H9 (cell line): ENCODE results near the gene SNAP47. TPM values are rescaled to one million over a fixed set of nuclear protein-coding genes. Genes with fewer than 3 reads are reported as not detected.

Source experiments
- DNase-seq: peaks from one replicate; pipeline ENCODE4 v3.0.0-alpha.2; 2017
- H2AFZ ChIP-seq: one replicate; pipeline ENCODE4 v1.6.1; 2013; ENCODE audit warnings: mild to moderate bottlenecking, low read length, control low read depth, moderate library complexity
- H2AK5ac ChIP-seq: 2 replicates; pipeline ENCODE4 v1.6.1; 2013; ENCODE audit warnings: low read length, control low read depth, mixed read lengths; ENCODE audit not compliant: insufficient read length
- H2BK120ac ChIP-seq: one replicate; pipeline ENCODE4 v1.6.1; 2013; ENCODE audit warnings: low read depth, mild to moderate bottlenecking, low read length, control low read depth, inconsistent platforms; ENCODE audit not compliant: poor library complexity, severe bottlenecking
- H2BK12ac ChIP-seq: 2 replicates; pipeline ENCODE4 v1.6.1; 2013; ENCODE audit warnings: low read length, control low read depth, mixed read lengths, low read depth; ENCODE audit not compliant: insufficient read length
- H2BK15ac ChIP-seq: 2 replicates; pipeline ENCODE4 v1.6.1; 2013; ENCODE audit warnings: low read depth, low read length, control low read depth
- H2BK20ac ChIP-seq: one replicate; pipeline ENCODE4 v1.6.1; 2013; ENCODE audit warnings: low read depth, mild to moderate bottlenecking, low read length, control low read depth, inconsistent platforms; ENCODE audit not compliant: poor library complexity, severe bottlenecking
- H2BK5ac ChIP-seq: 2 replicates; pipeline ENCODE4 v1.6.1; 2013; ENCODE audit warnings: low read length, control low read depth, mixed read lengths; ENCODE audit not compliant: insufficient read length
- H3K14ac ChIP-seq: 2 replicates; pipeline ENCODE4 v1.6.1; 2013; ENCODE audit warnings: low read length, control low read depth; ENCODE audit not compliant: insufficient read depth
- H3K18ac ChIP-seq: 2 replicates; pipeline ENCODE4 v1.6.1; 2013; ENCODE audit warnings: low read depth, mild to moderate bottlenecking, mixed read lengths, low read length, control low read depth; ENCODE audit not compliant: insufficient read length
- H3K23ac ChIP-seq: 2 replicates; pipeline ENCODE4 v1.6.1; 2013; ENCODE audit warnings: low read length, control low read depth, mixed read lengths, low read depth; ENCODE audit not compliant: insufficient read length
- H3K23me2 ChIP-seq: 2 replicates; pipeline ENCODE4 v1.6.1; 2013; ENCODE audit warnings: low read depth, mild to moderate bottlenecking, mixed read lengths, low read length, control low read depth; ENCODE audit not compliant: insufficient read length, poor library complexity, severe bottlenecking
- H3K27ac ChIP-seq: 2 replicates; pipeline ENCODE4 v1.5.1; 2013; ENCODE audit warnings: low read length, control low read depth, mixed read lengths, low read depth; ENCODE audit not compliant: insufficient read length
- H3K27me3 ChIP-seq: 2 replicates; pipeline ENCODE4 v1.6.1; 2013; ENCODE audit warnings: low read length, control low read depth, inconsistent platforms; ENCODE audit not compliant: insufficient read depth
- H3K4ac ChIP-seq: 2 replicates; pipeline ENCODE4 v1.6.1; 2013; ENCODE audit warnings: low read depth, mild to moderate bottlenecking, control low read depth, inconsistent platforms, low read length, moderate library complexity
- H3K4me1 ChIP-seq: 2 replicates; pipeline ENCODE4 v1.6.1; 2013; ENCODE audit warnings: low read length, control low read depth, inconsistent platforms; ENCODE audit not compliant: insufficient read depth
- H3K4me2 ChIP-seq: 2 replicates; pipeline ENCODE4 v1.6.1; 2013; ENCODE audit warnings: low read length, control low read depth, mixed read lengths; ENCODE audit not compliant: insufficient read length, insufficient read depth
- H3K56ac ChIP-seq: 2 replicates; pipeline ENCODE4 v1.6.1; 2013; ENCODE audit warnings: low read depth, mild to moderate bottlenecking, mixed read lengths, low read length, control low read depth; ENCODE audit not compliant: insufficient read length
- H3K79me1 ChIP-seq: 2 replicates; pipeline ENCODE4 v1.6.1; 2013; ENCODE audit warnings: low read depth, mild to moderate bottlenecking, moderate library complexity, low read length, control low read depth, inconsistent platforms; ENCODE audit not compliant: insufficient read depth, poor library complexity, severe bottlenecking
- H3K79me2 ChIP-seq: 2 replicates; pipeline ENCODE4 v1.6.1; 2013; ENCODE audit warnings: low read length, control low read depth, inconsistent platforms; ENCODE audit not compliant: insufficient read depth
- H3K9ac ChIP-seq: 2 replicates; pipeline ENCODE4 v1.6.1; 2013; ENCODE audit warnings: low read length, control low read depth, mixed read lengths; ENCODE audit not compliant: insufficient read length; ENCODE audit errors: extremely low read depth
- H3K9me3 ChIP-seq: one replicate; pipeline ENCODE4 v1.6.1; 2013; ENCODE audit warnings: low read depth, low read length, inconsistent platforms; ENCODE audit not compliant: control insufficient read depth
- H3T11ph ChIP-seq: one replicate; pipeline ENCODE4 v1.6.1; 2013; ENCODE audit warnings: mild to moderate bottlenecking, low read length, control low read depth, inconsistent platforms
- H4K20me1 ChIP-seq: one replicate; pipeline ENCODE4 v1.6.1; 2013; ENCODE audit not compliant: control insufficient read depth, insufficient read length, insufficient read depth
- H4K5ac ChIP-seq: 2 replicates; pipeline ENCODE4 v1.6.1; 2013; ENCODE audit warnings: low read depth, mild to moderate bottlenecking, mixed read lengths, low read length, control low read depth; ENCODE audit not compliant: insufficient read length
- H4K8ac ChIP-seq: replicated peaks from 2 replicates; pipeline ENCODE4 v1.6.1; 2013; ENCODE audit warnings: low read length, control low read depth, mixed read lengths, low read depth; ENCODE audit not compliant: insufficient read length
- H4K91ac ChIP-seq: 2 replicates; pipeline ENCODE4 v1.6.1; 2013; ENCODE audit warnings: low read depth, mild to moderate bottlenecking, moderate library complexity, mixed read lengths, low read length, control low read depth; ENCODE audit not compliant: insufficient read length
- H3K27ac Mint-ChIP-seq, 3 experiments: 2 replicates in 2 of 3; 3 replicates in 1 of 3; pipeline ENCODE4 v1.8.0; 2020 to 2021; ENCODE audit warnings: mixed read lengths in 3 of 3, mild to moderate bottlenecking in 1 of 3, moderate library complexity in 1 of 3
- H3K27me3 Mint-ChIP-seq: 2 replicates; pipeline ENCODE4 v1.8.0; 2021; ENCODE audit warnings: low read depth, mild to moderate bottlenecking, moderate library complexity, mixed read lengths
- H3K36me3 Mint-ChIP-seq, 3 experiments: 2 replicates in 2 of 3; 3 replicates in 1 of 3; pipeline ENCODE4 v1.8.0; 2020 to 2021; ENCODE audit warnings: low read depth in 3 of 3, mixed read lengths in 3 of 3; ENCODE audit not compliant: insufficient read depth in 1 of 3
- H3K4me1 Mint-ChIP-seq, 2 experiments: 2 replicates each; pipeline ENCODE4 v1.8.0; 2020; ENCODE audit warnings: mixed read lengths in 2 of 2
- H3K4me3 Mint-ChIP-seq, 2 experiments: 2 replicates in 1 of 2; 3 replicates in 1 of 2; pipeline ENCODE4 v1.8.0; 2020 to 2021; ENCODE audit warnings: mild to moderate bottlenecking in 2 of 2, mixed read lengths in 2 of 2, moderate library complexity in 1 of 2
- H3K9me3 Mint-ChIP-seq, 2 experiments: 2 replicates in 1 of 2; 3 replicates in 1 of 2; pipeline ENCODE4 v1.8.0; 2020; ENCODE audit warnings: mild to moderate bottlenecking in 2 of 2, mixed read lengths in 2 of 2, moderate library complexity in 1 of 2
- WGBS: extraction: QIAGEN DNeasy Blood & Tissue Kit; methylation state at CpG from one replicate; pipeline ENCODE4 v1.1.7; 2013; ENCODE audit warnings: missing lambda C conversion rate, low lambda C conversion rate, mixed read lengths; ENCODE audit not compliant: insufficient read length; ENCODE audit errors: extremely low coverage; 5-methylcytosine and 5-hydroxymethylcytosine counted together
- total RNA-seq: library from RNA; stranded (reverse); gene quantifications from 2 replicates; pipeline ENCODE4 v1.2.1, GENCODE V29; 2021
- TF ChIP-seq, protein P1 (sequence below): fragments of 200-600 bp; sonication (generic); conservative IDR thresholded peaks from 3 replicates; pipeline ENCODE4 v1.8.0; 2021; ENCODE audit warnings: antibody characterized with exemption, mild to moderate bottlenecking

The SNAP47 gene
- total RNA-seq, 1 experiment from 2014 or later, result 44.1 TPM

DNA sequence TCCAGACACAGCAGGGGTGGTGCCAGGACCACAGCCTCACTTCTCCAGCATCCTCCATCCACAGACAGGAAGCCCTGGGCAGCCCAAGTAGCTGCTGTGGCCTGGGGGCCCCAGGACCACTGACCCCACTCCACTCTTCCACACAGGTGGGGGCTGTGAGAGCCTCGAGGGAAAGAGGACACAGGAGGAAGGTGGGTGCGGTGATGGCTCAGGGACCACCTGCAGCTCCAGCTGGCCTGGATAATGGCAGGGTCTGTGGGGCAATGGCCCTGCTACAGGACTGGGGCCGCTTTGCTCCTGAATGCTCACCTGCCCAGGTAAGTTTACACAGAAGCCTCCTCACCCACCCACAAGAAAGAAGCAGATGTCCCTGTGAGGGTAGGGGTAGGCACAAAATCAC lies 61.9 kb downstream of the SNAP47 start:
- no CpG with 5 or more reads among the region's 3 CpGs for WGBS

More for the DNA sequence above, 61.9 kb downstream of the SNAP47 start:
- no peak overlapping the region for H3K9ac ChIP-seq
- Mint-ChIP-seq H3K4me1 (peaks cover 8 to 22% of the 10 kb centered on the region in 2 experiments), H3K9me3 (no peaks in the 10 kb centered on the region), H3K36me3 (no peaks in the 10 kb centered on the region), H3K27ac (no peak overlapping the region), H3K27me3 (peaks cover 23% of the 10 kb centered on the region), H3K4me3 (no peak overlapping the region)
- no peaks in the 10 kb centered on the region for H3K9me3 ChIP-seq
- no peaks in the 10 kb centered on the region for H3K4me1 ChIP-seq
- no peak overlapping the region for H3T11ph ChIP-seq
- no peak for DNase-seq
- no peak overlapping the region for H3K56ac ChIP-seq
- no peaks in the 10 kb centered on the region for H3K79me2 ChIP-seq
- H3K23ac ChIP-seq, result no peak overlapping the region
- H3K4ac ChIP-seq, result no peak overlapping the region
- no peak overlapping the region for H2BK5ac ChIP-seq
- H3K23me2 ChIP-seq, result no peaks in the 10 kb centered on the region
- no peak overlapping the region for H3K4me2 ChIP-seq
- H2BK120ac ChIP-seq, result no peak overlapping the region
- no peak overlapping the region for H3K14ac ChIP-seq
- H2AK5ac ChIP-seq, result no peak overlapping the region
- H2BK20ac ChIP-seq, result no peak overlapping the region
- H4K8ac ChIP-seq, result no peak overlapping the region
- H3K27ac ChIP-seq, result no peak overlapping the region
- H3K27me3 ChIP-seq, result no peaks in the 10 kb centered on the region
- no peak overlapping the region for H4K5ac ChIP-seq
- no peak overlapping the region for H3K18ac ChIP-seq
- H2AFZ ChIP-seq, result no peak overlapping the region
- H4K20me1 ChIP-seq, result no peaks in the 10 kb centered on the region
- TF ChIP-seq, protein P1, sequence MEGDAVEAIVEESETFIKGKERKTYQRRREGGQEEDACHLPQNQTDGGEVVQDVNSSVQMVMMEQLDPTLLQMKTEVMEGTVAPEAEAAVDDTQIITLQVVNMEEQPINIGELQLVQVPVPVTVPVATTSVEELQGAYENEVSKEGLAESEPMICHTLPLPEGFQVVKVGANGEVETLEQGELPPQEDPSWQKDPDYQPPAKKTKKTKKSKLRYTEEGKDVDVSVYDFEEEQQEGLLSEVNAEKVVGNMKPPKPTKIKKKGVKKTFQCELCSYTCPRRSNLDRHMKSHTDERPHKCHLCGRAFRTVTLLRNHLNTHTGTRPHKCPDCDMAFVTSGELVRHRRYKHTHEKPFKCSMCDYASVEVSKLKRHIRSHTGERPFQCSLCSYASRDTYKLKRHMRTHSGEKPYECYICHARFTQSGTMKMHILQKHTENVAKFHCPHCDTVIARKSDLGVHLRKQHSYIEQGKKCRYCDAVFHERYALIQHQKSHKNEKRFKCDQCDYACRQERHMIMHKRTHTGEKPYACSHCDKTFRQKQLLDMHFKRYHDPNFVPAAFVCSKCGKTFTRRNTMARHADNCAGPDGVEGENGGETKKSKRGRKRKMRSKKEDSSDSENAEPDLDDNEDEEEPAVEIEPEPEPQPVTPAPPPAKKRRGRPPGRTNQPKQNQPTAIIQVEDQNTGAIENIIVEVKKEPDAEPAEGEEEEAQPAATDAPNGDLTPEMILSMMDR, result no peak
- H2BK12ac ChIP-seq, result no peak overlapping the region
- H2BK15ac ChIP-seq, result no peak overlapping the region
- no peaks in the 10 kb centered on the region for H3K79me1 ChIP-seq
- H4K91ac ChIP-seq, result no peak overlapping the region
